ENCODE results near the gene BCAR1.
"Not testable (repeated sequence)": the region's sequence is repeated elsewhere in the genome, so short reads cannot be mapped to it uniquely, and the experiment has no call there.

The BCAR1 gene

DNA sequence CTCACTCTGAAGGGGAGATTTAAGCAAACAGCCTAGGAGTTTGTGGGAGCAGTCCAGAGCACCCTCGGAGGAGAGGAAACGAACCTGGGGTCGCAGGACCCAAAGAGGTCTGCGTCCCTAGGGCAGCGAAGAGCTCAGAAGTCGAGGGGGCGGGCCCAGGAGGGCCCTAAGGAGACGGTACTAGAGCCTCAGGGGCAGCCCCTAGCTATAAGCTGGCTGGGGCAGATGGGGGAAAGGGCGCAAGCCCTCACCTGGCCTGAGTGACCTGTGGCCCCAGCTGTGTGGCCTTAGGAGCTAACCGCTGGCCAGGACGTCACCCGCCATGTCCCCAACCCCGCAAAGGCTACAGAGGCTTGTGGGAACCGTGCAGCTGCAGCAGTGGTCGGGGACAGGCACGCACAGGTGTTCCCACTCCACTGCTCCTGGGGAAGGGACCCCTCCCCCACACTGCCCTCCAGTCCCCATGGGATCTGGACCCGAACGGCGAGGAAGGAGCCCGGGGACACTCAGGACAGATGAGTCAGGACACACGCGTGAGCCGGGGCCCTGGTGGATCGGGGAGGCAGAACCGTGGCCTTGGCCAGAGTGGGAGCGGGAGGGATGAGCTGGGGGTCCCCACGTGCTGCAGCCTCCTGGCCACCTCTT is 42.4 kb downstream of the BCAR1 start:
- no peak overlapping the region for H3K27ac ChIP-seq (ENCODE audit: low read length)
- no peaks in the 10 kb centered on the region for H3K27me3 ChIP-seq (ENCODE audit: control insufficient read depth in 1 of 2, insufficient read depth in 2 of 2, low read length in 2 of 2)
- no peak overlapping the region for H3K4me3 ChIP-seq (ENCODE audit: low read length in 2 of 2)
- H3K36me3 ChIP-seq (ENCODE audit: control insufficient read depth in 2 of 2, insufficient read depth in 2 of 2, low read length in 2 of 2), result no peaks in the 10 kb centered on the region
- no peaks in the 10 kb centered on the region for H3K4me1 ChIP-seq (ENCODE audit: control insufficient read depth, insufficient read depth, low read length)
- no peak overlapping the region for H3K9ac ChIP-seq (ENCODE audit: low read length in 2 of 2)
- H3K9me3 ChIP-seq (ENCODE audit: control insufficient read depth in 2 of 2, low read length in 2 of 2), result no peaks in the 10 kb centered on the region

DNA sequence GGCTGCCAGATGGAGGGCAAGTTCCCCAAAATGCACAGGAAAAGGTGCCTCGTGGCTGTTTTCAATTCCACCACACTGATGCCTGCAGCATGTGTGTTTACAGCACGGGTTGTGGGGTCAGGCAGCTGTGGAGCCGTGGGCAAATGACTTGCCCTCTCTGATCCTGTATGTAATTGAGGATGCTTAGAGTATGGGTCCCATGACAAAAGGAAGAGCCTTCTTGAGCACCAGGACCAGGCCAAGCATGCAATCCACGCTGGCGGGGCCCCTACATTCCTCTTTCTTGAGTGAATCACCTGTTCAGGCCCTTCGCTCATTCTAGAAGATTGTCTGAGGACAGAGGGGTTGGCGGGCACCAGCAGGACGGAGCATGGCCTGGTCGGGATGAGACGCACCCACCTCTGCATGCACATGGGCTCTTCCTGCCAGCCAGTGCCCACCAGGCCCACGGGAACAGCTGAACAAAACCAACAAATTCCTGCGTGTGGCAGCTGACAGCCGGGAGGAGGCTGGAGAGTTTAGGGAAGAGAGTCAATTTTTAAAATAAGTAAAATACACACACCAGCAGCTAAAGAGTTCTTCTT is 43.1 kb downstream of the BCAR1 start:
- no peaks in the 10 kb centered on the region for H3K36me3 ChIP-seq (ENCODE audit: control insufficient read depth in 2 of 2, insufficient read depth in 2 of 2, low read length in 2 of 2)
- H3K9me3 ChIP-seq (ENCODE audit: control insufficient read depth in 2 of 2, low read length in 2 of 2), result no peaks in the 10 kb centered on the region
- H3K4me3 ChIP-seq (ENCODE audit: low read length in 2 of 2), result no peak overlapping the region

DNA sequence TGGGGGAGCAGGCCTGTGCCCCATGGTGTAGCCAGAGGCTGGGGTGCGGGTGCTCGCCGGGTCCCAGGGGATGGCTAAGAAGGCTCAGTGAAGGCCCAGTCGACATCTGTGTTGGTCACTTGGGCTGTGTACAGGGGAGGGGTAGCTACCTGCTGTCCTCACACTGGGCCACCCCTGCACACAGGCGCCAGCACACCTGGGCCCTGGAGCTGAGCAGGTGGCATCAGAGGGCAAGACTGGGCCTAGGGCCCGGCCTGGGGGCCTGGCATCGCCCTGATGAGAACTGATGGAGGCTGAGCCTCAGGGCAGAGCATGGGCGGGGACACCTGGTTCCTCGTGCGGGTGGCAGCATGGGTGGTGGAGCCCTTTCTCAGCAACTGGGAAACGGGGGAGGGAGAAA is 43.6 kb downstream of the BCAR1 start:
- no peaks in the 10 kb centered on the region for H3K27me3 ChIP-seq (ENCODE audit: control insufficient read depth in 1 of 2, insufficient read depth in 2 of 2, low read length in 2 of 2)
- H3K9ac ChIP-seq (ENCODE audit: low read length in 2 of 2), result no peak overlapping the region
- no peak overlapping the region for H3K4me3 ChIP-seq (ENCODE audit: low read length in 2 of 2)
- H3K4me1 ChIP-seq (ENCODE audit: control insufficient read depth, insufficient read depth, low read length), result no peaks in the 10 kb centered on the region
- H3K27ac ChIP-seq (ENCODE audit: low read length), result no peak overlapping the region
- no peaks in the 10 kb centered on the region for H3K9me3 ChIP-seq (ENCODE audit: control insufficient read depth in 2 of 2, low read length in 2 of 2)
- H3K36me3 ChIP-seq (ENCODE audit: control insufficient read depth in 2 of 2, insufficient read depth in 2 of 2, low read length in 2 of 2), result no peaks in the 10 kb centered on the region

More for the DNA sequence above, 43.1 kb downstream of the BCAR1 start:
- Histone ChIP-seq H3K27me3 (ENCODE audit: control insufficient read depth in 1 of 2, insufficient read depth in 2 of 2, low read length in 2 of 2) (no peaks in the 10 kb centered on the region), H3K27ac (ENCODE audit: low read length) (no peak overlapping the region), H3K9ac (ENCODE audit: low read length in 2 of 2) (no peak overlapping the region), H3K4me1 (ENCODE audit: control insufficient read depth, insufficient read depth, low read length) (no peaks in the 10 kb centered on the region)

GRCh38 chr16:75206749-75207451 is 44.5 kb downstream of the BCAR1 start, which contains the start of gene CTRB2:
Gene CTRB2, minus strand, starts transcription at chr16:75207161. Its CDS starts 20 bp downstream, at chr16:75207141.
- Histone ChIP-seq H3K36me3 (ENCODE audit: control insufficient read depth in 2 of 2, insufficient read depth in 2 of 2, low read length in 2 of 2) (no peaks in the 10 kb centered on the region), H3K4me3 (ENCODE audit: low read length in 2 of 2) (no peak within 1 kb of the TSS), H3K4me1 (ENCODE audit: control insufficient read depth, insufficient read depth, low read length) (no peaks in the 10 kb centered on the region), H3K9ac (ENCODE audit: low read length in 2 of 2) (no peak within 1 kb of the TSS), H3K9me3 (ENCODE audit: control insufficient read depth in 2 of 2, low read length in 2 of 2) (no peaks in the 10 kb centered on the region), H3K27me3 (ENCODE audit: control insufficient read depth in 1 of 2, insufficient read depth in 2 of 2, low read length in 2 of 2) (no peaks in the 10 kb centered on the region), H3K27ac (ENCODE audit: low read length) (no peak within 1 kb of the TSS)

GRCh38 chr16:75205961-75206748 is 45.3 kb downstream of the BCAR1 start:
- H3K9me3 ChIP-seq (ENCODE audit: control insufficient read depth in 2 of 2, low read length in 2 of 2); H3K4me3 ChIP-seq (ENCODE audit: low read length in 2 of 2); H3K4me1 ChIP-seq (ENCODE audit: control insufficient read depth, insufficient read depth, low read length); H3K27me3 ChIP-seq (ENCODE audit: control insufficient read depth in 1 of 2, insufficient read depth in 2 of 2, low read length in 2 of 2); H3K36me3 ChIP-seq (ENCODE audit: control insufficient read depth in 2 of 2, insufficient read depth in 2 of 2, low read length in 2 of 2); H3K27ac ChIP-seq (ENCODE audit: low read length); H3K9ac ChIP-seq (ENCODE audit: low read length in 2 of 2): not testable (repeated sequence)

DNA sequence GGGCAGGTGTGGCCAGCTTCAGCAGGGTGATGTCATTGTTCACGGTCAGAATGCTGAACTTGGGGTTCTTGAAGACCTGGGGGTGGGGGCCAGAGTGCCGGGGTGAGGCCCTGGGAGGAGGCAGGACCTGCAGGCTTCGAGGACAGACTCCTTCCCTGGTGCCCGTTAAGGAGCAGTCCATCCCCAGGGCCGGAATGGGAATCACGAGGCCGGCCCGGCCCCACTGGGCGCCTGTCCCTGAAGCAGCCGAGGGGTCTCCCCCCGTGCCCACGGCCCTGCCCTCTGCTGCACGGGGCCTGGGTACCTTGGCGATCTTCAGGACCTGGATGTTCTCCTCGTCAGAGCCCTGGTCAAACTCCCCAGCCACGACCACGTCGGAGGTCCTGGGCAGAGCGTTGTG is 46.0 kb downstream of the BCAR1 start:
- H3K9ac ChIP-seq (ENCODE audit: low read length in 2 of 2); H3K36me3 ChIP-seq (ENCODE audit: control insufficient read depth in 2 of 2, insufficient read depth in 2 of 2, low read length in 2 of 2); H3K4me3 ChIP-seq (ENCODE audit: low read length in 2 of 2); H3K27ac ChIP-seq (ENCODE audit: low read length); H3K27me3 ChIP-seq (ENCODE audit: control insufficient read depth in 1 of 2, insufficient read depth in 2 of 2, low read length in 2 of 2); H3K9me3 ChIP-seq (ENCODE audit: control insufficient read depth in 2 of 2, low read length in 2 of 2); H3K4me1 ChIP-seq (ENCODE audit: control insufficient read depth, insufficient read depth, low read length): not testable (repeated sequence)

DNA sequence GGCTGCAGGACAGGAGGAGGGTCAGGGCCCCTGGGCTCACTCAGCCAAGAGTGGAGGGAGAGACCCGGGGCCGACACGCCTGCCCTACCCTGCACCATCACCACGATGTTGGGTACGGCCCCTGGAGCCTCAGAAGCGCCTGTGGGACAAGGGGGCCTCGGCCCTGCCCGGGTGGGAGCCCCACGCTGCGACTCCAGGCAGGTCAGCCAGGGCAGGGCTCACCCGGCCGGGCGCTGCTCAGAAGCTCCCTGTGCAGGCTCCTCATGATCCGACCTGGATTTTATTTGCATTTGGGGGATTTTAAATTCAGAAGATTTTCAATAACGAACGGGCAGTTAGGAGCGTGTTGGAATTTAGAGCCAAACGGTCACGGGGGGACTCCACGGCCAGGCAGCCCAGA is 46.5 kb downstream of the BCAR1 start:
- not testable (repeated sequence) for H3K9ac ChIP-seq (ENCODE audit: low read length in 2 of 2); H3K36me3 ChIP-seq (ENCODE audit: control insufficient read depth in 2 of 2, insufficient read depth in 2 of 2, low read length in 2 of 2); H3K27me3 ChIP-seq (ENCODE audit: control insufficient read depth in 1 of 2, insufficient read depth in 2 of 2, low read length in 2 of 2)

GRCh38 chr16:75204410-75204758 is 47.0 kb downstream of the BCAR1 start:
- H3K36me3 ChIP-seq (ENCODE audit: control insufficient read depth in 2 of 2, insufficient read depth in 2 of 2, low read length in 2 of 2), result no peaks in the 10 kb centered on the region
- no peak overlapping the region for H3K27ac ChIP-seq (ENCODE audit: low read length)
- no peaks in the 10 kb centered on the region for H3K27me3 ChIP-seq (ENCODE audit: control insufficient read depth in 1 of 2, insufficient read depth in 2 of 2, low read length in 2 of 2)
- H3K9ac ChIP-seq (ENCODE audit: low read length in 2 of 2), result no peak overlapping the region
- H3K9me3 ChIP-seq (ENCODE audit: control insufficient read depth in 2 of 2, low read length in 2 of 2), result no peaks in the 10 kb centered on the region
- H3K4me1 ChIP-seq (ENCODE audit: control insufficient read depth, insufficient read depth, low read length), result peaks cover 6% of the 10 kb centered on the region
- H3K4me3 ChIP-seq (ENCODE audit: low read length in 2 of 2), result no peak overlapping the region

More for the DNA sequence above, 46.5 kb downstream of the BCAR1 start:
- H3K4me1 ChIP-seq (ENCODE audit: control insufficient read depth, insufficient read depth, low read length); H3K27ac ChIP-seq (ENCODE audit: low read length); H3K4me3 ChIP-seq (ENCODE audit: low read length in 2 of 2); H3K9me3 ChIP-seq (ENCODE audit: control insufficient read depth in 2 of 2, low read length in 2 of 2): not testable (repeated sequence)

DNA sequence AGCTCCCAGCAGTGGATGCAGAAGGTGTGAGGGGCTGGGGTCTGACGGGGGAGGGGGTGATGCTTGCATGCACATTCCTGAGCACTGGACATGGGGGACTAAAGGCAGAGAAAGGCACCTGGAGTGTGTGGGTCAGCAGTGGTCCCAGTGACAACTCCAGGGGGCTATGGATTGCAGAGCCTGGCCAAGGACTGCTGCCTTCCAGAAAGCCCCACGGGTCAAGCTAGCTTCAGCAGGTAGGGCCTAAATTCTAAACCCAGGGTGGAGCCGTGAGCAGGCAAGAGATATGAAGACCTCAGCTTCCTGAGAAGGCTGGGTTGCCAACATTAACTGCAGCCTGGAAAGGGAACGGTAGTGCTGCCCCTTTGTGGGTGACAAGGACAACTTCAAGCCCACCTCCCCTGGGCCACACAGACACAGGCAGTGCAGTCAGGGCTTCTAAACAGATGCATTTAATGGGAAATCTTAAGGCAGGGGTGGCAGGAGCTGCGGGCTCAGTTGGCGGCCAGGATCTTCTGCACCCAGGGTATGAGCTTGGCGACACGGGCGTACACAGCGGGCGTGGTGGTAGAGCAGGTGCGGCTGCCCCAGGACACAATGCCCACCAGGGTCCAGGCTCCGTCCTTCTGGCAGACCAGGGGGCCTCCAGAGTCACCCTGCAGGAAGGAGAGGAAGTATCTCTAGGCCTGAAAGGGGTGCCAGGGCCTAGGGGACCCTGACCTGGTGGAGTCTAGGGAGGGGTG is 47.6 kb downstream of the BCAR1 start:
- Histone ChIP-seq H3K4me3 (ENCODE audit: low read length in 2 of 2) (no peak overlapping the region), H3K27ac (ENCODE audit: low read length) (no peak overlapping the region), H3K27me3 (ENCODE audit: control insufficient read depth in 1 of 2, insufficient read depth in 2 of 2, low read length in 2 of 2) (no peaks in the 10 kb centered on the region), H3K9me3 (ENCODE audit: control insufficient read depth in 2 of 2, low read length in 2 of 2) (no peaks in the 10 kb centered on the region), H3K9ac (ENCODE audit: low read length in 2 of 2) (no peak overlapping the region), H3K36me3 (ENCODE audit: control insufficient read depth in 2 of 2, insufficient read depth in 2 of 2, low read length in 2 of 2) (no peaks in the 10 kb centered on the region), H3K4me1 (ENCODE audit: control insufficient read depth, insufficient read depth, low read length) (peaks cover 6% of the 10 kb centered on the region)

DNA sequence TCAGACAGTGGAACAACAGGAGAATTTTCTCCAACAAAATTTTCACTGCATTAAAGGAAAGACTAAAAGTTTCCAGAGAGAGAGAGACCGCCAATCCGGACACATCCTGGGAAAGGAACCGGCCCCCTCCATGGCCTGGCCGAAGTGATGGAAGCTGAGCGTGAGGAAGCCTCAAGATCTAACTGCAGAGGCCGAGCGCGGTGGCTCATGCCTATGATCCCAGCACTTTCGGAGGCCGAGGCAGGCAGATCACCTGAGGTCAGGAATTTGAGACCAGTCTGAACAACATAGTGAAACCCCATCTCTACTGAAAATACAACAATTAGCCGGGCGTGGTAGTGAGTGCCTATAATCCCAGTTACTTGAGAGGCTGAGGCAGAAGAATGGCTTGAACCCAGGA is 48.3 kb downstream of the BCAR1 start:
- Histone ChIP-seq H3K9ac (ENCODE audit: low read length in 2 of 2) (no peak overlapping the region), H3K4me3 (ENCODE audit: low read length in 2 of 2) (no peak overlapping the region), H3K27ac (ENCODE audit: low read length) (no peak overlapping the region), H3K27me3 (ENCODE audit: control insufficient read depth in 1 of 2, insufficient read depth in 2 of 2, low read length in 2 of 2) (peaks cover 1 to 3% of the 10 kb centered on the region in 2 donors), H3K4me1 (ENCODE audit: control insufficient read depth, insufficient read depth, low read length) (peaks cover 9% of the 10 kb centered on the region), H3K36me3 (ENCODE audit: control insufficient read depth in 2 of 2, insufficient read depth in 2 of 2, low read length in 2 of 2) (no peaks in the 10 kb centered on the region), H3K9me3 (ENCODE audit: control insufficient read depth in 2 of 2, low read length in 2 of 2) (no peaks in the 10 kb centered on the region)

All from stomach smooth muscle (tissue), 2 donors.